Cortex of kidney (tissue), 1 donor: ENCODE results near the gene ZBTB47.

Source experiments
- DNase-seq: peaks from one replicate; lab custom pipeline; 2025; lab: John Stamatoyannopoulos, UW

The ZBTB47 gene

DNA sequence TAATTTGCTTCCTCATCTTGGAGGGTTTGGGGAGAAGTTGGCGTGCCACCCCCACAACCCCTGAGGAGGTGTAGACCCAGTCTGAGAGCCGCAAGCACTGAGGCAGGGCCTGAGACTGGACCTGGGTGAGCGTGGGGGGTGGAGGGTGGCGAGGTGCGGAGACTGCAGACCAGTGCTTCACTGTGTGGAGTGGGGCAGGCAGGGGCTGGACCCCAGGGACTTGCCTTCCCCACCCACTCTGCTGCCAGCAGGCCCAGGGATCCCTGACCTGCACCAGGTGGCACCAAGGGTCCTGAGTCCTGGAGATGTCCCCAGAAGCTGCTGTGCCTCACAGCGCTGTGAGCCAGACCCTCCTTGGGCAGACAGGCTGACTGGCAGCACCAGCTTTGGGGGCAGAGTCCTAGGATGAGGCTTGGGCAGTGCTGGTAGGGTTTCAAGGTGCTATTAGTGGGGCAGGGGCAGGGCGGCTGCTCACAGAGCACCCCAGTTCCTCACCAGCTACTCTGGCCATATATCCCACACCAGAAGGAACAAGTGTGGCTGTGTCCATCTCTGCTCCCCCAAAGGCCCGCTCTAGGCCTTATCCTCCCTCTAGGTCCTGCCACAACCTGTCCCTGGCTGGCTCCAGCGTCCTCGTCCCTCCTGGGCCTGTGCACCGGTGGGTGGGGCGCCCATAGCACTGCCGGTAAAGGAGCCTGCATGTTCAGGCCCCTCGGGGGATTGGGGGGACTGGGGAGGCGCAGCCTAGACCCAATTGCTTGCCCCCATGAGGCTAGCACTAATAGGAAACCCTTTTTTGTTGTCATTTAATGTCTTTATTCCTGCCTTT, 11.8 kb downstream of the ZBTB47 start:
- no peak for DNase-seq

- DNase-seq, result no peak
Observed at GRCh38 chr3:42666022-42666421, 12.5 kb downstream of the ZBTB47 start.

- DNase-seq, result no peak
Observed at GRCh38 chr3:42666577-42666998, 13.1 kb downstream of the ZBTB47 start.

GRCh38 chr3:42667096-42667522, 13.6 kb downstream of the ZBTB47 start:
- DNase-seq, result no peak

- DNase-seq, result no peak
Observed at GRCh38 chr3:42667523-42668412, 14.3 kb downstream of the ZBTB47 start.

DNA sequence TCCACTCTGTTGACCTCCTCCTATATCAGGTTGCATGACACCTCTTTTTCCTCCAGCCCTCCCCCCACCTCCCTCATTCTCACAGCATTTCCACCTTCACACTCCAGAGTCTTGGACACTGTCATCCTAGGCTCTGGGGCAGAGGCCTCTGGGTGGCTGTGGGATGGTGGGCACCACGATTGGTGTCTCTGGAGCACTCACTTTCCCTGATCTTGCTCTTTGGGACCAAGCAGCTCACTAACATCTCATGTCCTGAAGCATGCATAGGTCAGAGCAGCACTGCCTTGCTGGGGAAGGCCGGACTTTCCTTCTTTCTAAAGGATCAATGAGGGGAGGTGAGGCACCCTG, 14.9 kb downstream of the ZBTB47 start:
- no peak for DNase-seq

- DNase-seq, result no peak
Observed at GRCh38 chr3:42668793-42669217, 15.3 kb downstream of the ZBTB47 start.

DNA sequence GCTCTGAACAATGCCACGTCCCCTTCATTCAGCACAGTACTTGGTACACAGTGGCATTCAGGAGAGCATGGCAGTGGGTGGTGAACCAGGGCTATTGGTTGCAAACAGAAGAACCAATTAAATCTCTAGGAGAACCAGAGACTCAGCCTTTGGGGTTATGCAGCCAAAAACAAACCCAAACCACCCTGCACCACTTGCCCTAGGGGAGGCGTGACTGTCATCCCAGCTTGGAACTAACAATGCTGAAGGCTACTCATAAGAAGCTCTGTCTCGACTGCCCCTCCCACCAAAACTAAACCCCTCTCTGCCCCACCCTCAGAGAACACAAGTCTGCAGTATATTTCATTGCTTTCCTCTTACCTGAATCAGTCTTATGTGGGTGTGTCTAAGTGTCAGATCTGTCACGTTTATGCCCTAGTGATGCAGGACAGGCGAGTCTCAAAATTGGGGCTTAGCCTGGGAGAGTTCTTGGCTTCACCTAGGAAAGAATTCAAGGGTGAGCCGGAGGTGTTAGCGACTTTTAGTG, 16.6 kb downstream of the ZBTB47 start:
- no peak for DNase-seq

GRCh38 chr3:42670670-42671069, 17.2 kb downstream of the ZBTB47 start:
- DNase-seq, result no peak

GRCh38 chr3:42672515-42672914, 19.0 kb downstream of the ZBTB47 start:
- DNase-seq, result no peak

DNA sequence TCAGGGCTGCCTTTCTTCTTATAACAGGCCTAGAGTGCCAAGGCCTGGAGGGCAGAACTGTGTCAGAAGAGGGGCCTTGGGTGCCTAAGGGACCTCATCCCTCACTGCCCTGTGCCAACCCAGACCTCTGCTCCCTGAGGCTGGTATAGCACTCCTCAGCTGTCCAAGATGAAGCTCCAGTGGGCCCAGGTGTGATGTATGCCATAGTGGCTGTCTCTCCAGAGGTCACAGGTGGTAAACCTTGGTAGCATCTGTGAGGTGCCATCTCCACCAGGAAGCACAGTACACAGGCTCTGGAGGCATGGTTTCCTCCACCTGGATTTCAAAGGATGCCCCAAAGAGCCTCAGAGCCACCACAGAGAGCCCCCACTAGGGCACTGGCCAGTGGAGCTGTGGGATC, 19.6 kb downstream of the ZBTB47 start:
- DNase-seq, result no peak

GRCh38 chr3:42674146-42674545, 20.6 kb downstream of the ZBTB47 start:
- DNase-seq, result no peak

- DNase-seq, result no peak
Observed at GRCh38 chr3:42675909-42676308, 22.4 kb downstream of the ZBTB47 start.

DNA sequence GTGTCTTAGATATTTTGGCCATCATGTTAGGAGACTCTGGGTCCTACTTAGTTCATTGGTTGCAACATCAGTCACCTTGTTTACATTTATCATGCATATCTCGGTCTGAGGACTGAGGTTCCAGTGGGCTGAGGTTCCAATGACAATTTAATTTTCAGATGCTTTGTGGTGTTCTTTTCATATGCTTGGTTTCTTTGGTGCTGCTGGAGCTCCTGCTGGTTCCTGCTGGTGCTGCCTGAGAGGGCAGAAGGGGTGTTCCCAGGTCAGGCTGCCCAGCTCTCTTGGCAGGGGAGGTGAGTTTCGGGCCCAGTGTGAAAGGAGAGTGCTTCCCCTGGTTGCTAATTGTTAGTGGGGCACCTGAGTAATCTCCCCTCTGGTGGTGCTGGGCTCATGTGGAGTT, 24.9 kb downstream of the ZBTB47 start:
- no peak for DNase-seq

DNA sequence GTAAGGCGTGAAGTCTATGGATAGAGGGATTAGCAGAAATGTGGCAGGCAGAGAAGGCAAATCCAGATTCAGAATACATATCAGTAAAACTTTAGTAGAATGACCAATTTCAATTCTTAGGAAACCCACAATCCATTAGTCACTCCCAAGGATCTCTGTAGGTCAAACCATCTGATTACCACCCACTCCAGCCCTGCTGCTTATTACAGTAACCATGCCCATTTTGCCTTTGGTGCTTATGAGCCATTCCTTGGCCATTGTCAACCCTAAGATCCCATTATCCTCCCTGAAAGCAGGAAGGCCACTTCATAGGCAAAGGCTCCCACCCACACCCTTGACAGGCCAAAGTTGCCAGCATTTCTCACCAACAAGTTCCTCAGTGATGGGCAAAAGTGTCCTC, 26.8 kb downstream of the ZBTB47 start:
- no peak for DNase-seq

DNA sequence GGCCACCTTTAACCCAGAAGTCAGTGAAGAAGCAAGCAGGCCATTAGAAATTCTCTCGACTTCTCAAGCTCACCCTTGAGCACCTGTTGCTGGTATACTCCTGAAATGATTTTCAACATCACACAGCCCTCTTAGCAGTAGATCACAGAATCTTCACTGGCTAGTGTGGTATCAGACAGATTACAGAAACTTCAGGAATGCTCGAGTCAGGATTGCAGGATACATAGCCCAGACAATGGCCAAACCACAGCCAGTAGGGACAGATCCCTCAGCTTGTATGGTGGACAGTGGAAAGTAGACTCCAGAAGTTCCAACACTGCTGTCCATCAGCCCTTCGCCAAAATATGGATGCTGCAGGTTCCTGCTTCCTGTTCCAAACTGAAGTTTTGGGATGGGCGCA, 27.3 kb downstream of the ZBTB47 start:
- no peak for DNase-seq

DNA sequence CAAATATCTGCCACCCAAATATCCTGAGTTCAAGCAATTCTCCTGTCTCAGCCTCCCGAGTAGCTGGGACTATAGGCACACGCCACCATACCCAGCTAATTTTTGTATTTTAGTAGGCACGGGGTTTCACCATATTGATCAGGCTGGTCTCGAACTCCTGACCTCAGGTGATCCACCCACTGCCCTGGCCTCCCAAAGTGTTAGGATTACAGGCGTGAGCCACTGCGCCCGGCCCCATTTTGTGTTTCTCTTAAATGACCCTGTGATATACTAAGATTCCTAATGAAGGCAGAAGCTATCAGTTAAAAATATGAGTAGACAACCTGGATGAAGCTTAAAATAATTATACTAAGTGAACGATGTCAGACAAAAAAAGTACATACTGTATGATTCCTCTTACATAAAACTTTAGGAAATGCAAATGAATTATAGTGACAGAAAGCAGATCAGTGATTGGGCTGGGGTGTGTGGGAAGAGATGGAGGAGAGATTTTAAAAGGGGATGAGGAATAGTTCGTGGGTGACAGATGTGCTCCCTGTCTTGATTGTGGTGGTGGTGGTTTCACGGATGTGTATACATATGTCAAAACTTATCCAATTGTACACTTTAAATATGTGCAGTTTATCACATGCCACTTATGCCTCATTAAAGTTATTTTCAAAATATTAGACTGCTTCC, 28.0 kb downstream of the ZBTB47 start:
- no peak for DNase-seq

DNA sequence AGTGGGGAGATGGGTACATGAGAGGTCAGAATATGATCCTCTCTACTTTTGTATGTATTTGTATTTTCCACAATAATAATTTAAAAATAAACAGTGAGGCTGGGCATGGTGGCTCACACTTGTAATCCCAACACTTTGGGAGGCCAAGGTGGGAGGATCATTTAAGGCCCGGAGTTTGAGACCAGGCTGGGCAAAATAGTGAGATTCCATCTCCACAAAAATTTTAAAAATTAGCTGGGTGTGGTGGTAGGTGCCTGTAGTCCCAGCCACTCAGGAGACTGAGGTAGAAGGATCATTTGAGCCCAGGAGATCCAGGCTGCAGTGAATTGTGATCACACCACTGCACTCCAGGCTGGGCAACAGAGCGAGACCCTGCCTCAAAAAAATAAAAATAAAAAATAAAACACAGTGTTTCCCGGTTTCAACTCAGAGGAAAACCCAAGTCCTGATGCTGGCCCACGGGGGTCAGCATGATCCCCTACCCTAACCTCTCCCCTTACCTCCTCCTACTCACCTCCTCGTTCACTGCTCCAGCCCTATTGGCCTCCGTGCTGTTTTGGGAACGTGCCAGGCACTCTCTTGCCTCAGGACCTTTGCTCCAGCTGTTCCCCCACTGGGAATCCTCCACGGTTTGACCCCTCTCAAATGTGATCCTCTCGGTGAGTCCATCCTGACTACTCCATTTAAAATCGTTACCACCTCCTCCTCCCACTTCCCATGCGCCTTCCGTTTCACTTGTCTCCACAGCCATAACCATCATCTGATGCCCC, 29.0 kb downstream of the ZBTB47 start:
- DNase-seq, result no peak

DNA sequence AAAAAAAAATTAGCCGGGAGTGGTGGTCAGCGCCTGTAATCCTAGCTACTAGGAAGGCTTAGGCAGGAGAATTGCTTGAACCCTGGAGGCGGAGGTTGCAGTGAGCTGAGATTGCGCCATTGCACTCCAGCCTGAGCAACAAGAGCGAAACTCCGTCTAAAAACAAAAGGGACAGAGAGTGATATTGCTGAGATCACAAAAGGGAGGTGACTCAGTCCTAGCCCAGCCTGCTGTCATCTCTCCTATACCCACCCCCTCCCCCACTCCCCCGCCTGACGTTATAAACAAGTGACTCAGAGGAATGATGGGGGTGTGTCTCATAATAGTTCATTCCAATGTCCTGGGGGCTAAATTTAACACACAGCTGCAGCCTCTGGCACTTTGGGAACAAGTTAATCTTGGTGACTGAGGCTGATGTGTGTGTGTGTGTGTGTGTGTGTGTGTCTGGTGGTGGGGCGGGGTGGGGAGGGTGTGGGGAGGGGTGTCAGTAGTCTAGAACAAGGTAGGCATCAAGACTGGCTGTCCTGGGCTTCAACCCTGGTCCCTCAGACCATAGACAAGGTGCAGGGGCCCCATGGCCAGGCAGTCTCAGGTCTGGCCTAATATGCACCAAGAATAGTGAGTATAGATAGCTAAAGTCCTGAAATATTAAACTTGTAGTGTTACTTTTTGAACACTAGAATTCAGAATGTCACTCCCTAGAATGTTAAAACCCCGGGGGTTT, 30.5 kb downstream of the ZBTB47 start:
- no peak for DNase-seq

DNA sequence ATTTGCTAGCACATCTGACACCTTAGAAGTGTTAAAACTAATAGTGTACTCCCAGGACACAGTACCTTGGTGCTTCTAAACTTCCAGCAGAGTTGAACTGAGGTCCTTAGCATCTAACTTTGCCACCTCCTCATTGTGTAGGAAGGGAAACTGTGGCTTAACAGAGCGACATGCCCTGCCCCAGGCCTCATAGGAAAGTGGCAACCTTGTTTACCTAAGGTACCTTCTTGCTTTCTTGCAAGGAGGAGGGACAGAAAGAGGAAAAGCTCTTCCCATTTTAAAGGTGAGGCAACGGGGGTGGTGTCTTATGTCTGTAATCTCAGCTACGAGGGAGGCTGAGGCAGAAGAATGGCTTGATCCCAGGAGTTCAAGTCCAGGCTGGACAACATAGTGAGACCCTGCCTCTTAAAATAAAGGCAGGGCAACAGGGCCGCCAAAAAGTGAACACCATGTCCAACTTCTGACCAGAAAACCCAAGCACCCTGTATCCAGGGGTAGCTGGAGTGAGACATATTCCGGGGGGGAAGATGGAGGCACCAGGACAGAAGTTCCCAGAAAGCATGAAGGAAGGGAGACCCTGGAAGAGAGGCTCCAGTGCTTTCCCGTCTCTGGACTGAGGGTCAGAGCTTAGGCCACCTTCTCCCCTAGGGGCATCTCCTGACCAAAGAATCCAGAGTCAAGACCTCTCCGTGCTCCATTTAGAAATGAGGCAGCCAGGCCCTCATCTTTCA, 31.3 kb downstream of the ZBTB47 start:
- no peak for DNase-seq
